ENCODE results near the gene RNF215. TPM values are rescaled to one million over a fixed set of nuclear protein-coding genes. Genes with fewer than 3 reads are reported as not detected.

Gene RNF215
- total RNA-seq, 1 donor from 2014 or later, result 6.7 TPM

GRCh38 chr22:30423959-30424533 lies 36.8 kb upstream of the RNF215 start:
- Histone ChIP-seq H3K9me3 (no peaks in the 10 kb centered on the region), H3K27me3 (no peaks in the 10 kb centered on the region), H3K27ac (peak overlapping the region; percentile 98), H3K4me3 (peak overlapping the region; percentile 57 to 86), H3K4me1 (peaks cover 14 to 35% of the 10 kb centered on the region in 2 donors), H3K36me3 (peaks cover 0 to 2% of the 10 kb centered on the region in 2 donors)
- TF ChIP-seq, protein P1, sequence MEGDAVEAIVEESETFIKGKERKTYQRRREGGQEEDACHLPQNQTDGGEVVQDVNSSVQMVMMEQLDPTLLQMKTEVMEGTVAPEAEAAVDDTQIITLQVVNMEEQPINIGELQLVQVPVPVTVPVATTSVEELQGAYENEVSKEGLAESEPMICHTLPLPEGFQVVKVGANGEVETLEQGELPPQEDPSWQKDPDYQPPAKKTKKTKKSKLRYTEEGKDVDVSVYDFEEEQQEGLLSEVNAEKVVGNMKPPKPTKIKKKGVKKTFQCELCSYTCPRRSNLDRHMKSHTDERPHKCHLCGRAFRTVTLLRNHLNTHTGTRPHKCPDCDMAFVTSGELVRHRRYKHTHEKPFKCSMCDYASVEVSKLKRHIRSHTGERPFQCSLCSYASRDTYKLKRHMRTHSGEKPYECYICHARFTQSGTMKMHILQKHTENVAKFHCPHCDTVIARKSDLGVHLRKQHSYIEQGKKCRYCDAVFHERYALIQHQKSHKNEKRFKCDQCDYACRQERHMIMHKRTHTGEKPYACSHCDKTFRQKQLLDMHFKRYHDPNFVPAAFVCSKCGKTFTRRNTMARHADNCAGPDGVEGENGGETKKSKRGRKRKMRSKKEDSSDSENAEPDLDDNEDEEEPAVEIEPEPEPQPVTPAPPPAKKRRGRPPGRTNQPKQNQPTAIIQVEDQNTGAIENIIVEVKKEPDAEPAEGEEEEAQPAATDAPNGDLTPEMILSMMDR (IDR thresholded peaks at IDR 0.05), result no peak
- DNase-seq (ENCODE audit: low spot score in 2 of 2), result peak; percentile 98 to 100
- intact Hi-C loops (cut with DNase I), result loop anchor here (1.0 to 10.0 kb wide), 9 partner anchors 27 to 1157 kb away; partner anchors contain the start of genes EWSR1, NF2, PES1 and PIK3IP1

- Histone ChIP-seq H3K4me1 (peaks cover 14 to 35% of the 10 kb centered on the region in 2 donors), H3K27me3 (no peaks in the 10 kb centered on the region), H3K4me3 (peak overlapping the region; percentile 57 to 86), H3K9me3 (no peaks in the 10 kb centered on the region), H3K27ac (peak overlapping the region; percentile 98), H3K36me3 (peaks cover 3 to 8% of the 10 kb centered on the region in 2 donors)
- TF ChIP-seq, protein P1 (IDR thresholded peaks at IDR 0.05), result peak in 1 of 3 experiments; percentile 6
- DNase-seq (ENCODE audit: low spot score in 2 of 2), result peak; percentile 29 to 84
- intact Hi-C loops (cut with DNase I), result loop anchor here (1.0 to 10.0 kb wide), 7 partner anchors 26 to 1156 kb away; partner anchors contain the start of genes EWSR1, NF2, PES1 and PIK3IP1
These were observed 36.2 kb upstream of the RNF215 start for GRCh38 chr22:30423301-30423958.

DNA sequence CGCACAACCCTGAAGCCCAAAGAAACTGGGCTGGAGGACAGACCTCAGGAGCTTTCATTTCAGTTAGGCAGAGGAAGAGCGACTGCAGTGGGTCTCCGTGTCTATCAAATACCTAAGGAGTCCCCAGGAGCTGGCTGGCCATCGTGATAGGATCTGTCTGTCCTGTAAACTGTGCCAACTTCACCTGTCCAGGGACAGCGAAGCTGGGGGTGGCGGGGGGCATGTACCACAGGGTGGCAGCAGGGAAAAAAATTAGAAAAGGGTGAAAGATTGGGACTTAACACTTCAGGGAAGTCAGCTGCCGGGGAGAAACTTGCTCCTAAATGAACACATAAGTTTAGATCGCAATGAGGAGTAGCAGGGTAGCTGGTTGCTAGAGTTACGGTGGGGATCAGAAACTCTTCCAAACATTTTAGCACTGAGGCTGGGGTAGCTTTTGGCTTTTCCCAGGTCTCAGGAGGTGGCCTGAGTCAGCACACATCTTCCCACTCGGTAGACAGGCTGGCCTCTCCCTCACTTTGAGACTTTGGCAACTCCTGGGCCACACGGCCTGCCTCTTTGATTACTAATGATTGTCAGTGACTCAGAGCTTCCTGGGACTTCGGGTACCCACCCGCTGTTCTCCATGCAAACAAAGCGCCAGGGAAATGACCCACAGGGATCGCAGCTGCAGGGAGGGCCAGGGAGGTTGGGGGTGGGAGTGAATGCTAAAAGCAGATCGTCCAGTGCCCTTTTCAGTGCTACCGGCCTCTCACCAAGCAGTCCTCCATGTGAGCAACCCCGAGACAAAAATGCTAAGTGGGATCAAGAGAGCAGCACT lies 35.5 kb upstream of the RNF215 start:
- TF ChIP-seq, protein P1 (IDR thresholded peaks at IDR 0.05), result no peak
- Histone ChIP-seq H3K27ac (peak overlapping the region; percentile 98), H3K36me3 (peaks cover 11 to 15% of the 10 kb centered on the region in 2 donors), H3K4me3 (peak overlapping the region; percentile 57 to 86), H3K9me3 (no peaks in the 10 kb centered on the region), H3K4me1 (peaks cover 14 to 35% of the 10 kb centered on the region in 2 donors), H3K27me3 (no peaks in the 10 kb centered on the region)
- intact Hi-C loops (cut with DNase I), result loop anchor here (1.0 to 10.0 kb wide), 7 partner anchors 25 to 1155 kb away; partner anchors contain the start of genes EWSR1, NF2, PES1 and PIK3IP1
- peak; percentile 75 to 95 for DNase-seq (ENCODE audit: low spot score in 2 of 2)

- Histone ChIP-seq H3K4me3 (peak overlapping the region; percentile 57 to 86), H3K9me3 (no peaks in the 10 kb centered on the region), H3K4me1 (peaks cover 14 to 35% of the 10 kb centered on the region in 2 donors), H3K27ac (peak overlapping the region; percentile 98), H3K27me3 (no peaks in the 10 kb centered on the region), H3K36me3 (peaks cover 11 to 23% of the 10 kb centered on the region in 2 donors)
- TF ChIP-seq, protein P1 (IDR thresholded peaks at IDR 0.05), result no peak
- intact Hi-C loops (cut with DNase I), result loop anchor here (2.0 to 10.0 kb wide), 6 partner anchors 110 to 1155 kb away; partner anchors contain the start of genes EWSR1, NF2, PES1 and PIK3IP1
- no peak for DNase-seq (ENCODE audit: low spot score in 2 of 2)
These were observed 34.7 kb upstream of the RNF215 start for GRCh38 chr22:30421695-30422480.
